ENCODE data around the gene ARAP1. TPM values are rescaled to one million over a fixed set of nuclear protein-coding genes. Genes with fewer than 3 reads are reported as not detected.

ARAP1 gene
- total RNA-seq, 1 donor from 2014 or later = 49.5 TPM

- Histone ChIP-seq H3K27me3 (ENCODE audit: control insufficient read depth, insufficient read depth, low read length) (peaks cover 20% of the 10 kb centered on the region), H3K4me3 (ENCODE audit: low read depth, low read length) (no peak overlapping the region), H3K36me3 (ENCODE audit: control insufficient read depth, insufficient read depth, low read length) (no peaks in the 10 kb centered on the region)
- no peak for DNase-seq (ENCODE audit: low read depth)
- no peak for TF ChIP-seq CTCF (IDR thresholded peaks at IDR 0.05; ENCODE audit: insufficient read depth, low read length, severe bottlenecking)
- no peak for FAIRE-seq
Measured at GRCh38 chr11:72635309-72635915, 116.8 kb downstream of the ARAP1 start.

Other genes starting within 250 kb of the ARAP1 start
- gene PDE2A, start 78.0 kb downstream of the ARAP1 start, total RNA-seq = 1.2 and 1.6 TPM in 2 replicates
- gene STARD10, start 41.6 kb upstream of the ARAP1 start, total RNA-seq = 118 and 179 TPM in 2 replicates
- 5.3 and 8.1 TPM in 2 replicates for gene ATG16L2, start 62.0 kb upstream of the ARAP1 start, total RNA-seq

Data from bronchial epithelial cell (primary cell).